ENCODE measurements around the gene SLC35E1. TPM values are rescaled to one million over a fixed set of nuclear protein-coding genes. Genes with fewer than 3 reads are reported as not detected.
A peak's percentile ranks its signal among the peaks of the same experiment; 100 is the strongest.

SLC35E1 gene
- total RNA-seq, 2 experiments from 2014 or later = 43.4 to 44.5 TPM

- DNase-seq = no peak
- H3K36me3 Mint-ChIP-seq = peaks cover 13% of the 10 kb centered on the region
- no peaks in the 10 kb centered on the region for H3K27me3 Mint-ChIP-seq
- POLR2A ChIA-PET = no interaction called here
- H3K27ac Mint-ChIP-seq = no peak overlapping the region
- ATAC-seq (ENCODE audit: low read depth) = no peak
- no peaks in the 10 kb centered on the region for H3K4me1 Mint-ChIP-seq
- H3K9me3 Mint-ChIP-seq = no peaks in the 10 kb centered on the region
- H3K4me3 Mint-ChIP-seq = no peak overlapping the region
Measured at GRCh38 chr19:16529466-16530144, 42.6 kb downstream of the SLC35E1 start.

GRCh38 chr19:16527971-16528521 is 44.2 kb downstream of the SLC35E1 start:
- Mint-ChIP-seq H3K36me3 (peaks cover 16% of the 10 kb centered on the region), H3K27ac (no peak overlapping the region), H3K4me1 (no peaks in the 10 kb centered on the region), H3K27me3 (no peaks in the 10 kb centered on the region), H3K4me3 (no peak overlapping the region), H3K9me3 (no peaks in the 10 kb centered on the region)
- POLR2A ChIA-PET = interaction anchor here (1.3 kb wide), 1 partner anchor 10 kb away, joined by 3 read pairs; no protein-coding TSS in a partner anchor
- ATAC-seq (ENCODE audit: low read depth) (peak; percentile 42), DNase-seq (peak; percentile 59)

- POLR2A ChIA-PET = no interaction called here
- no peak overlapping the region for H3K27ac Mint-ChIP-seq
- no peak overlapping the region for H3K4me3 Mint-ChIP-seq
- no peaks in the 10 kb centered on the region for H3K9me3 Mint-ChIP-seq
- H3K4me1 Mint-ChIP-seq = no peaks in the 10 kb centered on the region
- no peak for ATAC-seq (ENCODE audit: low read depth)
- H3K36me3 Mint-ChIP-seq = peaks cover 21% of the 10 kb centered on the region
- no peak for DNase-seq
- no peaks in the 10 kb centered on the region for H3K27me3 Mint-ChIP-seq
Measured at GRCh38 chr19:16527334-16527935, 44.8 kb downstream of the SLC35E1 start.

- Mint-ChIP-seq H3K36me3 (peaks cover 14% of the 10 kb centered on the region), H3K27me3 (no peaks in the 10 kb centered on the region), H3K9me3 (no peaks in the 10 kb centered on the region), H3K4me1 (no peaks in the 10 kb centered on the region), H3K4me3 (no peak overlapping the region), H3K27ac (no peak overlapping the region)
- DNase-seq (no peak), ATAC-seq (ENCODE audit: low read depth) (no peak)
- POLR2A ChIA-PET = no interaction called here
Measured at GRCh38 chr19:16525751-16526481, 46.3 kb downstream of the SLC35E1 start.

GRCh38 chr19:16524991-16525734 is 47.1 kb downstream of the SLC35E1 start:
- Mint-ChIP-seq H3K27me3 (no peaks in the 10 kb centered on the region), H3K4me3 (no peak overlapping the region), H3K36me3 (peaks cover 14% of the 10 kb centered on the region), H3K9me3 (no peaks in the 10 kb centered on the region), H3K4me1 (no peaks in the 10 kb centered on the region), H3K27ac (no peak overlapping the region)
- DNase-seq (no peak), ATAC-seq (ENCODE audit: low read depth) (no peak)
- POLR2A ChIA-PET = no interaction called here

- Mint-ChIP-seq H3K36me3 (peaks cover 20% of the 10 kb centered on the region), H3K27ac (no peak overlapping the region), H3K27me3 (no peaks in the 10 kb centered on the region), H3K4me3 (no peak overlapping the region), H3K9me3 (no peaks in the 10 kb centered on the region), H3K4me1 (peaks cover under 1% of the 10 kb centered on the region)
- DNase-seq = no peak
- ATAC-seq (ENCODE audit: low read depth) = no peak
- POLR2A ChIA-PET = interaction anchor here (0.9 kb wide), 1 partner anchor 44 kb away, joined by 3 read pairs; no protein-coding TSS in a partner anchor
Measured at GRCh38 chr19:16522559-16523377, 49.4 kb downstream of the SLC35E1 start.

GRCh38 chr19:16521715-16522289 is 50.4 kb downstream of the SLC35E1 start:
- POLR2A ChIA-PET = interaction anchor here (0.9 kb wide), 1 partner anchor 44 kb away, joined by 3 read pairs; no protein-coding TSS in a partner anchor
- Mint-ChIP-seq H3K27me3 (no peaks in the 10 kb centered on the region), H3K4me3 (no peak overlapping the region), H3K36me3 (peaks cover 19% of the 10 kb centered on the region), H3K9me3 (no peaks in the 10 kb centered on the region), H3K4me1 (peaks cover 8% of the 10 kb centered on the region), H3K27ac (no peak overlapping the region)
- ATAC-seq (ENCODE audit: low read depth) (no peak), DNase-seq (no peak)

- H3K36me3 Mint-ChIP-seq = peaks cover 19% of the 10 kb centered on the region
Measured at GRCh38 chr19:16520986-16521624, 51.1 kb downstream of the SLC35E1 start.

GRCh38 chr19:16520074-16520973 is 51.9 kb downstream of the SLC35E1 start:
- POLR2A ChIA-PET = no interaction called here
- DNase-seq = no peak

More at GRCh38 chr19:16520986-16521624, 51.1 kb downstream of the SLC35E1 start:
- no peak for DNase-seq
- Mint-ChIP-seq H3K4me1 (peaks cover 8% of the 10 kb centered on the region), H3K4me3 (no peak overlapping the region), H3K27ac (no peak overlapping the region), H3K27me3 (no peaks in the 10 kb centered on the region), H3K9me3 (no peaks in the 10 kb centered on the region)
- POLR2A ChIA-PET = no interaction called here
- ATAC-seq (ENCODE audit: low read depth) = no peak

GRCh38 chr19:16519230-16519687 is 53.0 kb downstream of the SLC35E1 start:
- POLR2A ChIA-PET = no interaction called here
- Mint-ChIP-seq H3K4me3 (no peak overlapping the region), H3K4me1 (peaks cover 8% of the 10 kb centered on the region), H3K27me3 (no peaks in the 10 kb centered on the region), H3K9me3 (no peaks in the 10 kb centered on the region), H3K36me3 (peaks cover 19% of the 10 kb centered on the region), H3K27ac (no peak overlapping the region)
- DNase-seq (no peak), ATAC-seq (ENCODE audit: low read depth) (no peak)

More at GRCh38 chr19:16520074-16520973, 51.9 kb downstream of the SLC35E1 start:
- Mint-ChIP-seq H3K9me3 (no peaks in the 10 kb centered on the region), H3K4me3 (no peak overlapping the region), H3K27me3 (no peaks in the 10 kb centered on the region), H3K27ac (no peak overlapping the region), H3K4me1 (peaks cover 8% of the 10 kb centered on the region), H3K36me3 (peaks cover 19% of the 10 kb centered on the region)
- no peak for ATAC-seq (ENCODE audit: low read depth)
